ENCODE data around the gene EFNB2.

The EFNB2 gene

GRCh38 chr13:106480351-106480910, 55.0 kb downstream of the EFNB2 start:
- DNase-seq = no peak

- DNase-seq = no peak
These were observed 55.5 kb downstream of the EFNB2 start for GRCh38 chr13:106479929-106480328.

GRCh38 chr13:106478116-106478515, 57.3 kb downstream of the EFNB2 start:
- no peak for DNase-seq

- DNase-seq = no peak
These were observed 58.2 kb downstream of the EFNB2 start for GRCh38 chr13:106477303-106477702.

GRCh38 chr13:106475852-106476251, 59.6 kb downstream of the EFNB2 start:
- no peak for DNase-seq

GRCh38 chr13:106474912-106475311, 60.5 kb downstream of the EFNB2 start:
- no peak for DNase-seq

- DNase-seq = no peak
These were observed 62.3 kb downstream of the EFNB2 start for GRCh38 chr13:106473154-106473553.

GRCh38 chr13:106472621-106473020, 62.8 kb downstream of the EFNB2 start:
- DNase-seq = no peak

- no peak for DNase-seq
These were observed 63.4 kb downstream of the EFNB2 start for GRCh38 chr13:106471957-106472543.

- no peak for DNase-seq
These were observed 64.9 kb downstream of the EFNB2 start for GRCh38 chr13:106470576-106470975.

GRCh38 chr13:106468744-106469590, 66.5 kb downstream of the EFNB2 start:
- DNase-seq = no peak

- DNase-seq = no peak
These were observed 67.3 kb downstream of the EFNB2 start for GRCh38 chr13:106468207-106468606.

GRCh38 chr13:106467427-106468122, 67.9 kb downstream of the EFNB2 start:
- no peak for DNase-seq

- no peak for DNase-seq
These were observed 68.6 kb downstream of the EFNB2 start for GRCh38 chr13:106466691-106467426.

GRCh38 chr13:106464076-106464475, 71.4 kb downstream of the EFNB2 start:
- no peak for DNase-seq

- no peak for DNase-seq
These were observed 72.8 kb downstream of the EFNB2 start for GRCh38 chr13:106462710-106463109.

GRCh38 chr13:106455777-106456176, 79.7 kb downstream of the EFNB2 start:
- no peak for DNase-seq

GRCh38 chr13:106455190-106455589, 80.3 kb downstream of the EFNB2 start:
- no peak for DNase-seq

GRCh38 chr13:106453101-106453500, 82.4 kb downstream of the EFNB2 start:
- DNase-seq = no peak

GRCh38 chr13:106450991-106451390, 84.5 kb downstream of the EFNB2 start:
- no peak for DNase-seq

- no peak for DNase-seq
These were observed 86.4 kb downstream of the EFNB2 start for GRCh38 chr13:106449096-106449495.

GRCh38 chr13:106445996-106446395, 89.5 kb downstream of the EFNB2 start:
- no peak for DNase-seq

Data from inflammatory macrophage (primary cell).